ENCODE results near the gene AGPAT3. TPM values are rescaled to one million over a fixed set of nuclear protein-coding genes. Genes with fewer than 3 reads are reported as not detected.

The AGPAT3 gene
- total and polyA plus RNA-seq, 10 of the 15 experiments (the other 5 are each of a cell fraction or from before 2014, with no cell fraction given) = 1.2 to 110 (median 30.8) TPM

- ChIA-PET SMC1A (ENCODE audit: uncharacterized antibody, unreplicated experiment) (interaction anchor here (0.6 to 1.4 kb wide), 7 partner anchors 9 to 27 kb away, joined by 3 to 5 read pairs (median 3); no protein-coding TSS in a partner anchor), RAD21 (ENCODE audit: unreplicated experiment) (interaction anchor here (1.0 kb wide), 1 partner anchor 82 kb away, joined by 4 read pairs; no protein-coding TSS in a partner anchor)
These were observed 28.0 kb downstream of the AGPAT3 start for GRCh38 chr21:43892984-43893535.

More at GRCh38 chr21:43892984-43893535, 28.0 kb downstream of the AGPAT3 start:
- no peak for TF ChIP-seq MYB (IDR thresholded peaks at IDR 0.05; ENCODE audit: borderline replicate concordance, low read depth, low read length)
- no peak for TF ChIP-seq TARDBP (IDR thresholded peaks at IDR 0.05; ENCODE audit: borderline replicate concordance)
- TF ChIP-seq STAT1 (conservative IDR thresholded peaks at IDR 0.05) = no peak
- TF ChIP-seq NFYA (IDR thresholded peaks at IDR 0.05; ENCODE audit: borderline replicate concordance, low read depth, low read length) = no peak
- TF ChIP-seq ETV6 (conservative IDR thresholded peaks at IDR 0.05 in 1 of 2, IDR thresholded peaks at IDR 0.05 in 1 of 2; ENCODE audit: borderline replicate concordance in 1 of 2, low read depth in 1 of 2) = no peak
- TF ChIP-seq SREBF1 (IDR thresholded peaks at IDR 0.05; ENCODE audit: low read length) = no peak
- TF ChIP-seq BACH1 (IDR thresholded peaks at IDR 0.05; ENCODE audit: borderline replicate concordance) = no peak
- TF ChIP-seq DPF2 (IDR thresholded peaks at IDR 0.05) = no peak
- no peak for TF ChIP-seq KLF5 (IDR thresholded peaks at IDR 0.05; ENCODE audit: partially characterized antibody)
- Histone ChIP-seq H3K36me3 (ENCODE audit: control insufficient read depth in 2 of 2, insufficient read depth in 2 of 2, low read length in 1 of 2) (peaks cover 0 to 10% of the 10 kb centered on the region in 2 experiments; a peak in 1 of 4 replicates), H2AFZ (ENCODE audit: control insufficient read depth, low read depth, low read length) (no peak overlapping the region), H3K4me2 (ENCODE audit: control insufficient read depth, insufficient read depth) (peak overlapping the region; percentile 61), H3K27me3 (replicated peaks in 1 of 2; ENCODE audit: control insufficient read depth in 2 of 2, insufficient read depth in 2 of 2, low read length in 1 of 2) (no peaks in the 10 kb centered on the region), H3K27ac (ENCODE audit: control insufficient read depth, insufficient read depth) (peak overlapping the region; percentile 69), H3K9me3 (replicated peaks; ENCODE audit: control insufficient read depth, insufficient read depth, low read length) (peaks cover 5% of the 10 kb centered on the region; the same call in 2 of the 3 replicates), H3K4me3 (peak overlapping the region; percentile 42; the same call in 1 of the 2 replicates), H3K79me2 (ENCODE audit: control insufficient read depth, insufficient read depth, low read length) (peaks cover 53% of the 10 kb centered on the region), H3K9ac (ENCODE audit: control insufficient read depth, insufficient read depth, low read length) (peak overlapping the region; percentile 10; the same call in 1 of the 2 replicates), H3K4me1 (ENCODE audit: control insufficient read depth, insufficient read depth, low read length) (peaks cover 15% of the 10 kb centered on the region), H4K20me1 (ENCODE audit: control insufficient read depth, insufficient read depth) (no peaks in the 10 kb centered on the region)
- DNase-seq (ENCODE audit: low read depth, low spot score) (peak; percentile 21), ATAC-seq (no peak), FAIRE-seq (no peak)
- 4% methylated on average over 5 of the region's 5 CpGs for WGBS (ENCODE audit: insufficient coverage, insufficient replicate concordance, low lambda C conversion rate, missing lambda C conversion rate)
- POLR2A ChIA-PET = interaction anchor here (0.6 to 1.9 kb wide), 5 partner anchors 11 to 105 kb away, joined by 3 to 6 read pairs (median 5); no protein-coding TSS in a partner anchor
- intact Hi-C loops (cut with micrococcal nuclease; ENCODE audit: unreplicated experiment) (no loop called here), in situ Hi-C loops (cut with MboI) (no loop called here)
- no TSS peak for BruUV-seq (replicated peaks)
- CTCF ChIA-PET = interaction anchor here (0.7 to 1.0 kb wide), 6 partner anchors 13 to 74 kb away, joined by 3 read pairs; no protein-coding TSS in a partner anchor
